Measurements from ENCODE around the gene TARS2.

DNA sequence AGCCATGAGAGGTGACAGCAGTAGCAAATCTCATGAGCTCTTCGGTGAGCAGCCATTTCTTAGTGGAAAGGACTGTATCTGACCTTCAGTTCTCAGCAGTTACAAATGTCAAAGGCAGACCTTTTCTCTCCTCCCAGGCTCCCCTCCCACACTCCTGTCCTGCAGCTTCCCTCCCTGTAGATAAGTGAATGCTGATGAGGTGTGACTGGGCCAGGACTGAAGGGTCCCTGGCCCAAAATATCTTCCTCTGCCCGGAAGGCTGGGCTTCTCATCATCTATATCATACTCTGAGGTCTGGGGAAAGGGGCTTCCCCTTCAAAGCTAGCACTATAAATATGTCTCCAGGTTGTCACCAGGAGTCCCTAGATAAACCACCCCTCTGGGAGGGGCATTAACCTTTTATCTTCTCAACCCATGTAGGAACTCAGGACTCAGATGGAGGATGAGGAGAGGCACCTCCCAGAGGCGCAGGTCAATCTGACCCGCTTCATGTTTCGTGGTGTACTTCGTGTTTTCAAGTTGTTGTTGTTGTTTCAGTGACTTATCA lies 58.3 kb downstream of the TARS2 start:
- TF ChIP-seq, protein P1, sequence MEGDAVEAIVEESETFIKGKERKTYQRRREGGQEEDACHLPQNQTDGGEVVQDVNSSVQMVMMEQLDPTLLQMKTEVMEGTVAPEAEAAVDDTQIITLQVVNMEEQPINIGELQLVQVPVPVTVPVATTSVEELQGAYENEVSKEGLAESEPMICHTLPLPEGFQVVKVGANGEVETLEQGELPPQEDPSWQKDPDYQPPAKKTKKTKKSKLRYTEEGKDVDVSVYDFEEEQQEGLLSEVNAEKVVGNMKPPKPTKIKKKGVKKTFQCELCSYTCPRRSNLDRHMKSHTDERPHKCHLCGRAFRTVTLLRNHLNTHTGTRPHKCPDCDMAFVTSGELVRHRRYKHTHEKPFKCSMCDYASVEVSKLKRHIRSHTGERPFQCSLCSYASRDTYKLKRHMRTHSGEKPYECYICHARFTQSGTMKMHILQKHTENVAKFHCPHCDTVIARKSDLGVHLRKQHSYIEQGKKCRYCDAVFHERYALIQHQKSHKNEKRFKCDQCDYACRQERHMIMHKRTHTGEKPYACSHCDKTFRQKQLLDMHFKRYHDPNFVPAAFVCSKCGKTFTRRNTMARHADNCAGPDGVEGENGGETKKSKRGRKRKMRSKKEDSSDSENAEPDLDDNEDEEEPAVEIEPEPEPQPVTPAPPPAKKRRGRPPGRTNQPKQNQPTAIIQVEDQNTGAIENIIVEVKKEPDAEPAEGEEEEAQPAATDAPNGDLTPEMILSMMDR (IDR thresholded peaks at IDR 0.05): no peak
- no peak for TF ChIP-seq POLR2A (IDR thresholded peaks at IDR 0.05)

All from testis (tissue), 2 donors.